NCI-H1105 (cell line): Measurements from ENCODE around the gene ILDR1.
"Not testable (repeated sequence)": the region's sequence is repeated elsewhere in the genome, so short reads cannot be mapped to it uniquely, and the experiment has no call there.

ENCODE experiments used
- DNase-seq: peaks from one replicate; lab custom pipeline; 2025; lab: John Stamatoyannopoulos, UW

Gene ILDR1

GRCh38 chr3:121943431-121943830 is 78.6 kb downstream of the ILDR1 start:
- DNase-seq: no peak

GRCh38 chr3:121942116-121942786 is 79.8 kb downstream of the ILDR1 start:
- DNase-seq: no peak

GRCh38 chr3:121941592-121941991 is 80.5 kb downstream of the ILDR1 start:
- no peak for DNase-seq

GRCh38 chr3:121938141-121938855 is 83.7 kb downstream of the ILDR1 start:
- not testable (repeated sequence) for DNase-seq
